GM10248 (cell line): ENCODE data around the gene CBY2.
"Not testable (repeated sequence)": the region's sequence is repeated elsewhere in the genome, so short reads cannot be mapped to it uniquely, and the experiment has no call there.

Experiments
- CTCF ChIA-PET: fragments of 300-600 bp; sonication (Branson Sonifier 250); formaldehyde crosslinking; extraction: SDS; loops from one replicate; lab custom pipeline; 2021; ENCODE audit warnings: antibody characterized with exemption; lab: Yijun Ruan, JAX
- POLR2A ChIA-PET: fragments of 350-650 bp; sonication (Branson Sonifier 250); formaldehyde crosslinking; extraction: SDS; loops from one replicate; lab custom pipeline; 2020; ENCODE audit warnings: antibody characterized with exemption; lab: Yijun Ruan, JAX
- DNase-seq: peaks from one replicate; pipeline ENCODE4 v3.0.0; 2012; ENCODE audit errors: extremely low spot score
- TF ChIP-seq, protein P1 (sequence below): IDR thresholded peaks from 2 replicates; pipeline ENCODE4 v1.5.1; 2012; ENCODE audit warnings: mild to moderate bottlenecking, low read depth; ENCODE audit errors: extremely low read depth, missing control alignments, control extremely low read depth

CBY2 gene, protein sequence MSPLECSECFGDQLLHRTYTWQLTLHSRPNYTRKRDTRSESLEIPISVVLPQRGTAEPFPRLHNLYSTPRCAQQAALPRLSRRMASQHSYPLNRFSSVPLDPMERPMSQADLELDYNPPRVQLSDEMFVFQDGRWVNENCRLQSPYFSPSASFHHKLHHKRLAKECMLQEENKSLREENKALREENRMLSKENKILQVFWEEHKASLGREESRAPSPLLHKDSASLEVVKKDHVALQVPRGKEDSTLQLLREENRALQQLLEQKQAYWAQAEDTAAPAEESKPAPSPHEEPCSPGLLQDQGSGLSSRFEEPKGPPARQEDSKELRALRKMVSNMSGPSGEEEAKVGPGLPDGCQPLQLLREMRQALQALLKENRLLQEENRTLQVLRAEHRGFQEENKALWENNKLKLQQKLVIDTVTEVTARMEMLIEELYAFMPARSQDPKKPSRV

GRCh38 chr13:45702088-45702487 is at the start of gene CBY2:
Gene CBY2 (plus strand): TSS chr13:45702320. CDS start chr13:45702391, 71 bp downstream.
- TF ChIP-seq, protein P1, sequence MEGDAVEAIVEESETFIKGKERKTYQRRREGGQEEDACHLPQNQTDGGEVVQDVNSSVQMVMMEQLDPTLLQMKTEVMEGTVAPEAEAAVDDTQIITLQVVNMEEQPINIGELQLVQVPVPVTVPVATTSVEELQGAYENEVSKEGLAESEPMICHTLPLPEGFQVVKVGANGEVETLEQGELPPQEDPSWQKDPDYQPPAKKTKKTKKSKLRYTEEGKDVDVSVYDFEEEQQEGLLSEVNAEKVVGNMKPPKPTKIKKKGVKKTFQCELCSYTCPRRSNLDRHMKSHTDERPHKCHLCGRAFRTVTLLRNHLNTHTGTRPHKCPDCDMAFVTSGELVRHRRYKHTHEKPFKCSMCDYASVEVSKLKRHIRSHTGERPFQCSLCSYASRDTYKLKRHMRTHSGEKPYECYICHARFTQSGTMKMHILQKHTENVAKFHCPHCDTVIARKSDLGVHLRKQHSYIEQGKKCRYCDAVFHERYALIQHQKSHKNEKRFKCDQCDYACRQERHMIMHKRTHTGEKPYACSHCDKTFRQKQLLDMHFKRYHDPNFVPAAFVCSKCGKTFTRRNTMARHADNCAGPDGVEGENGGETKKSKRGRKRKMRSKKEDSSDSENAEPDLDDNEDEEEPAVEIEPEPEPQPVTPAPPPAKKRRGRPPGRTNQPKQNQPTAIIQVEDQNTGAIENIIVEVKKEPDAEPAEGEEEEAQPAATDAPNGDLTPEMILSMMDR: no peak
- ChIA-PET CTCF (interaction anchor here (0.9 to 8.8 kb wide), 10 partner anchors 9 to 192 kb away, joined by 3 to 61 read pairs (median 10); no protein-coding TSS in a partner anchor), POLR2A (no interaction called here)
- no peak for DNase-seq

- DNase-seq: no peak
- ChIA-PET POLR2A (no interaction called here), CTCF (interaction anchor here (1.4 kb wide), 1 partner anchor 31 kb away, joined by 4 read pairs; no protein-coding TSS in a partner anchor)
- TF ChIP-seq, protein P1: no peak
Measured at GRCh38 chr13:45654633-45655349, 47.3 kb upstream of the CBY2 start.

GRCh38 chr13:45658586-45659235 is 43.4 kb upstream of the CBY2 start:
- CTCF ChIA-PET: no interaction called here
- TF ChIP-seq, protein P1: no peak
- POLR2A ChIA-PET: no interaction called here
- no peak for DNase-seq

GRCh38 chr13:45659536-45659935 is 42.6 kb upstream of the CBY2 start:
- ChIA-PET POLR2A (no interaction called here), CTCF (interaction anchor here (1.1 kb wide), 1 partner anchor 34 kb away, joined by 3 read pairs; no protein-coding TSS in a partner anchor)
- DNase-seq: no peak
- TF ChIP-seq, protein P1: no peak

DNA sequence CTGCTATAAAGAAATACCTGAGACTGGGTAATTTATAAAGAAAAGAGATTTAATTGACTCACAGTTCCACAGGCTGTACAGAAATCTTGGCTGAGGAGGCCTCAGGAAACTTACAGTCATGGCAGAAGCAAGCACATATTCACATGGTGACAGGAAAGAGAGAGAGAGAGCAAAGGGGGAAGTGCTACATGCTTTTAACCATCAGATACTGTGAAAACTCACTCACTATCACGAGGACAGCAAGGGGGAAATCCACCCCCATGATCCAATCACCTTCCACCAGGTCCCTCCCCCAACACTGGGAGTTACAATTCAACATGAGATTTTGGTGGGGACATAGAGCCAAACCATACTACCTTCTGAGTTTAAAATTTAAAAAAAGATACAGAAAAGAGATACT is 41.7 kb upstream of the CBY2 start:
- DNase-seq, POLR2A ChIA-PET: not testable (repeated sequence)
- CTCF ChIA-PET: interaction anchor here (1.3 kb wide), 1 partner anchor 36 kb away, joined by 3 read pairs; no protein-coding TSS in a partner anchor

DNA sequence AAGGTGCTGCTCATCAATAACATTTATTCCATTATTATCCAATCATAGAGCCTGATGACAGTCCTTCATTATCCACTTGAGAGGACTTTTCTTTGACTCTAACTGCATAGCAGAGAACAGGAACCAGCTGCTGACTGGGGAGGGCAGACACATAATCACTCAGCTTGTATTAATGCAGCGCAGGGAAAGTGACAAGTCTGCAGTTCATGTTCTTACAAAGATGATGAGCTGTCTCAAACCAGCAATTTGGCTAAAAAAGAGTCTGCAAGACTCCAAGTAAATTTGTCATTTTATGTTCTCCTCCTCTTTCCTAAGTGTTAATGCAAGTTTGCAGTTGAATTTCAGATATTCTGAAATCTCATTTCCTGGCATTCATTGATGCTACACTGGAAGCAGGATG is 40.0 kb upstream of the CBY2 start:
- ChIA-PET CTCF (interaction anchor here (1.0 to 1.2 kb wide), 3 partner anchors 11 to 40 kb away, joined by 3 read pairs; no protein-coding TSS in a partner anchor), POLR2A (no interaction called here)
- TF ChIP-seq, protein P1: no peak
- DNase-seq: no peak

DNA sequence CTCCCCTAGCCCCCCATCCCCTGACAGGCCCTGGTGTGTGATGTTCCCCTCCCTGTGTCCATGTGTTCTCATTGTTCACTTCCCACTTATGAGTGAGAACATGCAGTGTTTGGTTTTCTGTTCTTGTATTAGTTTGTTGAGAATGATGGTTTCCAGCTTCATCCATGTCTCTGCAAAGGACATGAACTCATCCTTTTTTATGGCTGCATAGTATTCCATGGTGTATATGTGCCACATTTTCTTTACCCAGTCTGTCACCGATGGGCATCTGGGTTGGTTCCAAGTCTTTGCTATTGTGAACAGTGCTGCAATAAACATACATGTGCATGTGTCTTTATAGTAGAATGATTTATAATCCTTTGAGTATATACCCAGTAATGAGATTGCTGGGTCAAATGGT is 39.2 kb upstream of the CBY2 start:
- DNase-seq, POLR2A ChIA-PET: not testable (repeated sequence)
- CTCF ChIA-PET: interaction anchor here (1.0 kb wide), 1 partner anchor 41 kb away, joined by 3 read pairs; no protein-coding TSS in a partner anchor

- POLR2A ChIA-PET, DNase-seq: not testable (repeated sequence)
- CTCF ChIA-PET: interaction anchor here (1.9 kb wide), 1 partner anchor 14 kb away, joined by 12 read pairs; no protein-coding TSS in a partner anchor
Measured at GRCh38 chr13:45669626-45670025, 32.5 kb upstream of the CBY2 start.
